ENCODE results near the gene C1orf210. TPM values are rescaled to one million over a fixed set of nuclear protein-coding genes. Genes with fewer than 3 reads are reported as not detected.

Gene C1orf210
- total and polyA plus RNA-seq, 2 of the 13 experiments (the other 11 are each of a cell fraction or from before 2014, with no cell fraction given), result 0.49 to 5.1 TPM

DNA sequence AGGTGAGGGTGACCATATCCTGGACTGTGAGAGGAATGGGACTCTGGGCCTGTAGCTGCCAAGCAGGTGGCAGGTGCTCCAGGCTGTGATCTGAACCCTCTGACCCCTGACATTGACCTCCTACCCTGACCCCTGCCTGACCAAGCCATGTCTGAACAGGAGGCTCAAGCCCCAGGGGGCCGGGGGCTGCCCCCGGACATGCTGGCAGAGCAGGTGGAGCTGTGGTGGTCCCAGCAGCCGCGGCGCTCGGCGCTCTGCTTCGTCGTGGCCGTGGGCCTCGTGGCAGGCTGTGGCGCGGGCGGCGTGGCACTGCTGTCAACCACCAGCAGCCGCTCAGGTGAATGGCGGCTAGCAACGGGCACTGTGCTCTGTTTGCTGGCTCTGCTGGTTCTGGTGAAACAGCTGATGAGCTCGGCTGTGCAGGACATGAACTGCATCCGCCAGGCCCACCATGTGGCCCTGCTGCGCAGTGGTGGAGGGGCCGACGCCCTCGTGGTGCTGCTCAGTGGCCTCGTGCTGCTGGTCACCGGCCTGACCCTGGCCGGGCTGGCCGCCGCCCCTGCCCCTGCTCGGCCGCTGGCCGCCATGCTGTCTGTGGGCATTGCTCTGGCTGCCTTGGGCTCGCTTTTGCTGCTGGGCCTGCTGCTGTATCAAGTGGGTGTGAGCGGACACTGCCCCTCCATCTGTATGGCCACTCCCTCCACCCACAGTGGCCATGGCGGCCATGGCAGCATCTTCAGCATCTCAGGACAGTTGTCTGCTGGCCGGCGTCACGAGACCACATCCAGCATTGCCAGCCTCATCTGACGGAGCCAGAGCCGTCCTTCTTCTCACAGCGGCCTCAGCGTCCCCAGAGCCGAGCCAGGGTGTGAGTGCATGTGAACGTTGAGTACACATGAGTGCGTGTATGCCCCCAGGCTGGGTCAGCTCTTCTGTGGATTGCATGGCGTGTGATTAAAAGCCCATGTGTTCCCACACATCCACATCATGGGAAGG lies 12.5 kb downstream of the C1orf210 start:
- Histone ChIP-seq H3K4me1 (ENCODE audit: insufficient read depth, low read length) (peaks cover 75% of the 10 kb centered on the region), H3K4me2 (ENCODE audit: low read depth, low read length) (no peak overlapping the region), H3K36me3 (replicated peaks in 1 of 2; ENCODE audit: control insufficient read depth in 1 of 2, insufficient read depth in 2 of 2, low read length in 2 of 2) (no peaks in the 10 kb centered on the region), H2AFZ (ENCODE audit: low read length) (no peak overlapping the region), H3K27me3 (ENCODE audit: control insufficient read depth in 1 of 2, insufficient read depth in 2 of 2, low read length in 2 of 2) (peaks cover 0 to 3% of the 10 kb centered on the region in 2 experiments; a peak in 1 of 5 replicates), H3K9ac (ENCODE audit: insufficient read depth, low read depth, low read length) (no peak overlapping the region), H3K79me2 (ENCODE audit: insufficient read depth, low read length) (no peaks in the 10 kb centered on the region), H3K9me3 (ENCODE audit: low read length) (no peaks in the 10 kb centered on the region), H3K27ac (ENCODE audit: extremely low read length, insufficient read depth, low read length) (no peak overlapping the region), H3K4me3 (replicated peaks in 1 of 3; ENCODE audit: insufficient read depth in 1 of 3, low read depth in 2 of 3, low read length in 3 of 3) (no peak overlapping the region), H4K20me1 (ENCODE audit: insufficient read depth, low read length) (no peaks in the 10 kb centered on the region)
- DNase-seq (ENCODE audit: low spot score) (no peak), ATAC-seq (no peak), FAIRE-seq (no peak)
- TF ChIP-seq ZNF629 (CRISPR knock-in tag; conservative IDR thresholded peaks at IDR 0.05) (no peak), ZNF354B (CRISPR knock-in tag; IDR thresholded peaks at IDR 0.05) (no peak), TBL1XR1 (IDR thresholded peaks at IDR 0.05; ENCODE audit: borderline replicate concordance, low read length, partially characterized antibody) (no peak), TOE1 (CRISPR knock-in tag; IDR thresholded peaks at IDR 0.05) (no peak), NR2F2 (IDR thresholded peaks at IDR 0.05; ENCODE audit: borderline replicate concordance, low read depth) (no peak)
- BruUV-seq (replicated peaks), result no TSS peak
- 94% methylated on average over 18 of the region's 46 CpGs for WGBS (ENCODE audit: low lambda C conversion rate)
- intact Hi-C loops (cut with micrococcal nuclease; ENCODE audit: unreplicated experiment), result no loop called here
- POLR2A ChIA-PET, result no interaction called here
- in situ Hi-C loops (cut with HindIII; ENCODE audit: extremely low pct_ligation_motif_present, low pct_unique_long_range_greater_than_20kb), result no loop called here
- CTCF ChIA-PET (ENCODE audit: low intra/inter-chr PET ratio, low total read pairs), result no interaction called here

- BruUV-seq (replicated peaks), result no TSS peak
- H3K27ac ChIP-seq (ENCODE audit: extremely low read length, insufficient read depth, low read length), result no peak overlapping the region
- intact Hi-C loops (cut with micrococcal nuclease; ENCODE audit: unreplicated experiment) (no loop called here), in situ Hi-C loops (cut with HindIII; ENCODE audit: extremely low pct_ligation_motif_present, low pct_unique_long_range_greater_than_20kb) (no loop called here)
- H2AFZ ChIP-seq (ENCODE audit: low read length), result no peak overlapping the region
- H3K9me3 ChIP-seq (ENCODE audit: low read length), result no peaks in the 10 kb centered on the region
- DNase-seq (ENCODE audit: low spot score) (no peak), FAIRE-seq (no peak), ATAC-seq (no peak)
- H3K27me3 ChIP-seq (ENCODE audit: control insufficient read depth in 1 of 2, insufficient read depth in 2 of 2, low read length in 2 of 2), result peaks cover 0 to 3% of the 10 kb centered on the region in 2 experiments; a peak in 1 of 5 replicates
- no peak overlapping the region for H3K4me3 ChIP-seq (replicated peaks in 1 of 3; ENCODE audit: insufficient read depth in 1 of 3, low read depth in 2 of 3, low read length in 3 of 3)
- POLR2A ChIA-PET, result no interaction called here
- no peaks in the 10 kb centered on the region for H3K79me2 ChIP-seq (ENCODE audit: insufficient read depth, low read length)
- H4K20me1 ChIP-seq (ENCODE audit: insufficient read depth, low read length), result no peaks in the 10 kb centered on the region
- no peaks in the 10 kb centered on the region for H3K36me3 ChIP-seq (replicated peaks in 1 of 2; ENCODE audit: control insufficient read depth in 1 of 2, insufficient read depth in 2 of 2, low read length in 2 of 2)
- H3K4me1 ChIP-seq (ENCODE audit: insufficient read depth, low read length), result peaks cover 75% of the 10 kb centered on the region
- 20% methylated on average over 8 of the region's 9 CpGs for whole genome bisulfite sequencing (ENCODE audit: low lambda C conversion rate)
- CTCF ChIA-PET (ENCODE audit: low intra/inter-chr PET ratio, low total read pairs), result no interaction called here
- no peak overlapping the region for H3K4me2 ChIP-seq (ENCODE audit: low read depth, low read length)
- no peak overlapping the region for H3K9ac ChIP-seq (ENCODE audit: insufficient read depth, low read depth, low read length)
- TF ChIP-seq, protein P1, sequence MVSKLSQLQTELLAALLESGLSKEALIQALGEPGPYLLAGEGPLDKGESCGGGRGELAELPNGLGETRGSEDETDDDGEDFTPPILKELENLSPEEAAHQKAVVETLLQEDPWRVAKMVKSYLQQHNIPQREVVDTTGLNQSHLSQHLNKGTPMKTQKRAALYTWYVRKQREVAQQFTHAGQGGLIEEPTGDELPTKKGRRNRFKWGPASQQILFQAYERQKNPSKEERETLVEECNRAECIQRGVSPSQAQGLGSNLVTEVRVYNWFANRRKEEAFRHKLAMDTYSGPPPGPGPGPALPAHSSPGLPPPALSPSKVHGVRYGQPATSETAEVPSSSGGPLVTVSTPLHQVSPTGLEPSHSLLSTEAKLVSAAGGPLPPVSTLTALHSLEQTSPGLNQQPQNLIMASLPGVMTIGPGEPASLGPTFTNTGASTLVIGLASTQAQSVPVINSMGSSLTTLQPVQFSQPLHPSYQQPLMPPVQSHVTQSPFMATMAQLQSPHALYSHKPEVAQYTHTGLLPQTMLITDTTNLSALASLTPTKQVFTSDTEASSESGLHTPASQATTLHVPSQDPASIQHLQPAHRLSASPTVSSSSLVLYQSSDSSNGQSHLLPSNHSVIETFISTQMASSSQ (IDR thresholded peaks at IDR 0.05; ENCODE audit: low read depth), result no peak
- TF ChIP-seq, protein P1 (CRISPR knock-in tag; IDR thresholded peaks at IDR 0.05; ENCODE audit: borderline replicate concordance), result no peak
- no peak for TF ChIP-seq ARID3A (IDR thresholded peaks at IDR 0.05; ENCODE audit: low read depth, low read length)
- no peak for TF ChIP-seq RXRA (CRISPR knock-in tag; IDR thresholded peaks at IDR 0.05)
- no peak for TF ChIP-seq KDM2A (CRISPR knock-in tag; IDR thresholded peaks at IDR 0.05; ENCODE audit: borderline replicate concordance, low read depth)
- TF ChIP-seq HES4 (CRISPR knock-in tag; IDR thresholded peaks at IDR 0.05; ENCODE audit: borderline replicate concordance), result no peak
- no peak for TF ChIP-seq STAT5B (CRISPR knock-in tag; IDR thresholded peaks at IDR 0.05)
- no peak for TF ChIP-seq GATAD2A (CRISPR knock-in tag; IDR thresholded peaks at IDR 0.05)
Observed at GRCh38 chr1:43272161-43272560, 13.2 kb downstream of the C1orf210 start.
